ENCODE measurements around the gene RAB37.

DNA sequence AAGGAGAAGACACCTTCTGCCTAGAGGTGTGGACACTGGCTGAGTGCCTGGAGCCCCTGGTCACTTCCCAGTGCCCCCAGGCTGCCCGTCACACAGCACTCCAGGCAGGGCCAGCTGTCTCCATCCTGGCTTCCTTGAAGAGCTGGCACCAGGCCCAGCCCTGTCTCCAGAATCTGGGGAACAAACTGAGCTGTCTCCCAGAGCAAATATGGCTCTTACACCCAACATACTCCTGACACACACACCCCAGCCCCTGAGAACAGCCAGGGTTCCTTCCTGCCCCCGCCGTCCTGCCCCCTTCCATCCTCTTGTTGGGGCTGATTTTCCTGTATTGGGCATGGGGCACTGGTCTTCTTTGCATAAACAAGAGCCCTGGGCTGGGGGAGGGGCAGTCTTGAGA is 20.4 kb downstream of the RAB37 start:
- no peak for TF ChIP-seq CTCF (IDR thresholded peaks at IDR 0.05)
- no peak for TF ChIP-seq POLR2A (IDR thresholded peaks at IDR 0.05)
